Liver (tissue), 9 donors: ENCODE results near the gene SECTM1. TPM values are rescaled to one million over a fixed set of nuclear protein-coding genes. Genes with fewer than 3 reads are reported as not detected.

Source experiments
- DNase-seq: peaks from one replicate; pipeline ENCODE4 v3.0.0-alpha.2; 2017; ENCODE audit warnings: low spot score
- H3K27ac ChIP-seq, 2 donors: one replicate each; pipeline ENCODE4 v1.7.0; 2013; ENCODE audit warnings: inconsistent platforms in 2 of 2, low read length in 2 of 2, control low read depth in 1 of 2, low read depth in 1 of 2, mild to moderate bottlenecking in 1 of 2
- H3K27me3 ChIP-seq, 4 donors: one replicate each; pipeline versions ENCODE4 v1.6.1 to v1.7.0; 2013; ENCODE audit warnings: low read length in 3 of 4, inconsistent platforms in 1 of 4, mild to moderate bottlenecking in 1 of 4, moderate library complexity in 1 of 4; ENCODE audit not compliant: control insufficient read depth in 4 of 4, insufficient read depth in 4 of 4
- H3K36me3 ChIP-seq, 4 donors: one replicate each; pipeline versions ENCODE4 v1.6.1 to v1.7.0; 2013; ENCODE audit warnings: low read length in 3 of 4, mild to moderate bottlenecking in 3 of 4, low read depth in 1 of 4, moderate library complexity in 1 of 4; ENCODE audit not compliant: control insufficient read depth in 4 of 4, insufficient read depth in 3 of 4
- H3K4me1 ChIP-seq, 4 donors: one replicate each; pipeline versions ENCODE4 v1.6.1 to v1.7.0; 2013; ENCODE audit warnings: low read length in 3 of 4, mild to moderate bottlenecking in 3 of 4, moderate library complexity in 1 of 4; ENCODE audit not compliant: control insufficient read depth in 4 of 4, insufficient read depth in 4 of 4
- H3K4me3 ChIP-seq, 3 donors: one replicate each; pipeline versions ENCODE4 v1.6.1 to v1.7.0; 2013; ENCODE audit warnings: low read length in 3 of 3, control low read depth in 1 of 3, low read depth in 1 of 3, mild to moderate bottlenecking in 1 of 3
- H3K9ac ChIP-seq, 2 donors: one replicate each; pipeline ENCODE4 v1.7.0; 2013; ENCODE audit warnings: low read length in 2 of 2, mild to moderate bottlenecking in 2 of 2, moderate library complexity in 2 of 2, control low read depth in 1 of 2, low read depth in 1 of 2
- H3K9me3 ChIP-seq, 4 donors: one replicate each; pipeline versions ENCODE4 v1.6.1 to v1.7.0; 2013; ENCODE audit warnings: low read length in 3 of 4; ENCODE audit not compliant: control insufficient read depth in 4 of 4
- EGR1 ChIP-seq, 2 donors: IDR thresholded peaks; 2 replicates each; pipeline ENCODE4 v1.6.1; 2016 to 2018; ENCODE audit warnings: antibody characterized with exemption in 2 of 2, low read depth in 2 of 2
- FOXA1 ChIP-seq: IDR thresholded peaks from 2 replicates; pipeline ENCODE4 v1.6.1; 2016; ENCODE audit warnings: antibody characterized with exemption
- FOXA2 ChIP-seq: IDR thresholded peaks from 2 replicates; pipeline ENCODE4 v1.6.1; 2016; ENCODE audit warnings: antibody characterized with exemption
- HNF4A ChIP-seq, 2 donors: conservative IDR thresholded peaks; 2 replicates each; pipeline ENCODE4 v1.6.1; 2016; ENCODE audit warnings: antibody characterized with exemption in 2 of 2, mild to moderate bottlenecking in 2 of 2
- JUND ChIP-seq, 2 donors: IDR thresholded peaks; 2 replicates each; pipeline ENCODE4 v1.6.1; 2016; ENCODE audit warnings: antibody characterized with exemption in 2 of 2
- NR2F2 ChIP-seq: IDR thresholded peaks from 2 replicates; pipeline ENCODE4 v1.6.1; 2016; ENCODE audit warnings: antibody characterized with exemption
- RXRA ChIP-seq, 2 donors: IDR thresholded peaks; 2 replicates each; pipeline ENCODE4 v1.6.1; 2017 to 2018; ENCODE audit warnings: antibody characterized with exemption in 2 of 2, mild to moderate bottlenecking in 1 of 2
- SP1 ChIP-seq: IDR thresholded peaks from 2 replicates; pipeline ENCODE4 v1.6.1; 2018; ENCODE audit warnings: antibody characterized with exemption, mild to moderate bottlenecking
- ZBTB33 ChIP-seq: IDR thresholded peaks from 2 replicates; pipeline ENCODE4 v1.6.1; 2016; ENCODE audit warnings: antibody characterized with exemption
- WGBS: extraction: QIAGEN DNeasy Blood & Tissue Kit; methylation state at CpG from one replicate; pipeline ENCODE4 v1.1.7; 2013; 5-methylcytosine and 5-hydroxymethylcytosine counted together
- polyA plus RNA-seq, 2 donors: library from polyadenylated mRNA; stranded (reverse) in 1 of 2; unstranded in 1 of 2; fragments of 200-250 nt in 1 of 2; fragments of >200 nt in 1 of 2; fragmentation: Nextera tagmentation in 1 of 2; extraction: Ambion mirVana in 1 of 2; gene quantifications; one replicate each; pipeline versions ENCODE4 v1.2.1 to v1.2.3, GENCODE V29; 2013 to 2015
- total RNA-seq, 2 donors: library from RNA; depleted of rRNA; stranded (reverse); fragments of >200 nt; gene quantifications; one replicate each; pipeline ENCODE4 v1.2.3, GENCODE V29; 2014
- donor health status: healthy.
- donor health status: healthy.
- donor health status: healthy.
- donor health status: healthy.
- donor health status: healthy.

SECTM1 gene
- total and polyA plus RNA-seq, 4 donors, result 1.3 to 14.2 (median 4.6) TPM

GRCh38 chr17:82297714-82298537 lies 35.6 kb downstream of the SECTM1 start (continued):
- TF ChIP-seq SP1, result peak; percentile 70
- peak; percentile 23 for TF ChIP-seq NR2F2
- peak in 1 of 2 donors; percentile 6 for TF ChIP-seq JUND (IDR thresholded peaks at IDR 0.05)
- TF ChIP-seq HNF4A (conservative IDR thresholded peaks at IDR 0.05), result peak; percentile 57 to 68

- no peak overlapping the region for H3K4me3 ChIP-seq
- peaks cover 8 to 39% (median 30%) of the 10 kb centered on the region in 4 donors for H3K4me1 ChIP-seq
- H3K27me3 ChIP-seq, result no peaks in the 10 kb centered on the region
- peak overlapping the region; percentile 73 to 90 for H3K27ac ChIP-seq
- no peak for DNase-seq
- no peaks in the 10 kb centered on the region for H3K9me3 ChIP-seq
- H3K9ac ChIP-seq, result peak overlapping the region; percentile 54 to 61
- 66% methylated on average over 19 of the region's 19 CpGs for WGBS
- TF ChIP-seq FOXA2 (no peak), NR2F2 (no peak), JUND (IDR thresholded peaks at IDR 0.05) (peak; percentile 55 to 67), RXRA (IDR thresholded peaks at IDR 0.05) (no peak), SP1 (peak; percentile 70), ZBTB33 (no peak)
- H3K36me3 ChIP-seq, result no peaks in the 10 kb centered on the region
These were observed 36.3 kb downstream of the SECTM1 start for GRCh38 chr17:82297280-82297713.

- peak overlapping the region; percentile 1 to 29 for H3K9ac ChIP-seq
- TF ChIP-seq EGR1 (IDR thresholded peaks at IDR 0.05; ENCODE audit: low read depth in 2 of 2) (no peak), FOXA2 (no peak)
- H3K9me3 ChIP-seq, result no peaks in the 10 kb centered on the region
- no peak overlapping the region for H3K4me3 ChIP-seq
- DNase-seq, result no peak
- H3K36me3 ChIP-seq, result no peaks in the 10 kb centered on the region
- peaks cover 8 to 45% (median 32%) of the 10 kb centered on the region in 4 donors for H3K4me1 ChIP-seq
- 69% methylated on average over 7 of the region's 7 CpGs for WGBS
- peak overlapping the region; percentile 73 to 90 for H3K27ac ChIP-seq
- no peaks in the 10 kb centered on the region for H3K27me3 ChIP-seq
These were observed 36.9 kb downstream of the SECTM1 start for GRCh38 chr17:82296511-82297279.

- peaks cover 6 to 46% (median 32%) of the 10 kb centered on the region in 4 donors for H3K4me1 ChIP-seq
- no peak overlapping the region for H3K4me3 ChIP-seq
- no peak for DNase-seq
- no peaks in the 10 kb centered on the region for H3K9me3 ChIP-seq
- WGBS, result 35% methylated on average over 4 of the region's 4 CpGs
- no peaks in the 10 kb centered on the region for H3K27me3 ChIP-seq
- H3K9ac ChIP-seq, result peak overlapping the region in 1 of 2 donors; percentile 42
- no peaks in the 10 kb centered on the region for H3K36me3 ChIP-seq
- TF ChIP-seq NR2F2 (peak; percentile 35), FOXA1 (no peak)
- peak overlapping the region; percentile 74 for H3K27ac ChIP-seq
These were observed 38.1 kb downstream of the SECTM1 start for GRCh38 chr17:82295472-82295814.
